ENCODE measurements around the gene NKD1.

DNA sequence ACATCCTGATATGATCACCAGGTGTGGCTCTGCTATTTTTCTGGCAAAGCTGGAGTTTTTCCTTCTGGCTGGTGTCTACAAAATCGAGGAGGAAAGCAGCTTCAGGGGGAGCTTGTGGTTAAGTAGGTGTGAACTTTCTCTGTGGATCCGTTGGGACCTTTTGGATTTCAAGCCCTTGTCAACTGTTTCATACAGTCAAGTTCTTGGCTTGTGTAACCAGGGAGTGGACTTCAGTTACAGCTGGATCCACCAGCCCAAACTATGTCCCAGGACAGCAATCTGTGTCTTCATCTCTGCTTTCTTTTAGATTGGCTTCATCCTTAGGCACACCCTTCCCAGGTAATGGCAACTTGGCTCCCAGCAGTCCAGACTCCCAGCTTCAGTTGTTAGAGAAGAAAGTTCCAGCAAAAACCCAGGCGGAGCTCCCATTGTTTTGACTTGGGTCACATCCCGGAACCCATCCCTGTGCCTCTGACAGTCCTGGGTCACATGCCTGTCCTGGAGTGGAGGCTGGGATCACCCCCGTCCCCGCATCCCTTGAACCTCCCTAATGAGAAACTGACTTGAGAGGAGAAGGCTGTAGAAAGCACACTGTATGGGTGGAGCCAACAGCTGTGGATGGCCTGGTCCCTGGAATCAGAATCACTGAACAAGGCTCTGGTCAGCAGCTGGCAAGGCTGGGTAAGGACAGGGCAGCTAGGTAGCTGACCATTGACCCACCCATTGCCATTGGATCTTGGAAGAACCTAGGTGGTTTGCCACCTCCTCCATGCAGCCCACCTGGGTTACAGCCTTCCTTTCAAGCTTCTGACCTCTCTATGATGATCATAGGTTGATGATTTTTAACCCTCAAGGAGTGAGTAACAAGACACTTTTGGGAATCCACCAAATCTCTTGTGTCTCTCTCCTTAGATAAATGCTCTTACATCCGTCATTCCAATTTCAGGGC lies 18.1 kb downstream of the NKD1 start:
- no peak for TF ChIP-seq EP300 (IDR thresholded peaks at IDR 0.05)
- TF ChIP-seq POLR2A (IDR thresholded peaks at IDR 0.05) = no peak
